Measurements from ENCODE around the gene CNTRL.
"Not testable (repeated sequence)": the region's sequence is repeated elsewhere in the genome, so short reads cannot be mapped to it uniquely, and the experiment has no call there.

The CNTRL gene

GRCh38 chr9:121074370-121075250, at the start of gene CNTRL:
Gene CNTRL (plus strand): TSS chr9:121074955. CDS start chr9:121088327, 13,372 bp downstream.
- DNase-seq (ENCODE audit: low read depth, low spot score): peak; percentile 70

GRCh38 chr9:121026260-121026691, 48.5 kb upstream of the CNTRL start:
- DNase-seq (ENCODE audit: low read depth, low spot score): no peak

DNA sequence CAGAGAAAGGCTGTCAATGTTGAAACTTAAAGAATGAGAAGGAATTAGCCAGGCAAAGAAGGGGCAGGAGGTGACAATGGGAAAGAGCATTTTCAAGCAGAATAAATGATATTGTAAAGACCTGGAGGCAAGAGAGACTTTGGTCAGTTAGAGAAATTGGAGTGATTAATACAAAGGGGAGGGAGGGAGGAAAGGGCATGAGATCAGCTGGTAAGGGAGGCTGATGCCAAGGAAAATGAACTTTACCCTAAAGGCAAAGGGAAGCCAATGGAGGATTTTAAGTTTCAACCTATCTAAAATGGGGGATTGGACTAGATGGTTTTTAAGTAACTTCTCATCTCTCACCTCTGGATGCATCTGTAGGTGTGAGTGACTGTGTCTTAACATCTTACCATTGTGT, 48.0 kb upstream of the CNTRL start:
- no peak for DNase-seq (ENCODE audit: low read depth, low spot score)

DNA sequence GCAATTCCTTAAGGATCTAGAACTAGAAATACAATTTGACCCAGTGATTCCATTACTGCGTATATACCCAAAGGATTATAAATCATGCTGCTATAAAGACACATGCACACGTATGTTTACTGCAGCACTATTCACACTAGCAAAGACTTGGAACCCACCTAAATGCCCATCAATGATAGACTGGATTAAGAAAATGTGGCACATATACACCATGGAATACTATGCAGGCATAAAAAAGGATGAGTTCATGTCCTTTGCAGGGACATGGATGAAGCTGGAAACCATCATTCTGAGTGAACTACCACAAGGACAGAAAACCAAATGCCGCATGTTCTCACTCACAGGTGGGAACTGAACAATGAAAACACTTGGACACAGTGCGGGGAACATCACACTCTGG, 46.5 kb upstream of the CNTRL start:
- DNase-seq (ENCODE audit: low read depth, low spot score): not testable (repeated sequence)

DNA sequence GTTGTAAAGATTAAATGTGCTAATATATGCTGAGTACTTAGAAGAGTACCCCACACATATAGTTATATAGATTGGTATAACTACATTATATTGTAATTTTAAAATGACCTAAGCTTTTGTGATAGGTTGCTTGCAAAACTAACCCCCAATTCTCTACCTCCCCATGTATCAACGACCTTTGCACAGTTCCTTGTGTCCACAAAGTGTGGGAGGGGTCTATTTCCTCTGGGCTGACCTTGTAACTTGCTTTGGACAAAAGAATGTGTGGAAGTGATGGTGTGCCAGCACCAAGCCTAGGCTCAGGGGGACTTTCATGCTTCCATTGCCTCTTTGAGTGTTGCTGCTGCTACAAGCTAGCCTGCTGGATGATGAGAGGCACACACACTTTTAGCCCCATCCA, 45.3 kb upstream of the CNTRL start:
- no peak for DNase-seq (ENCODE audit: low read depth, low spot score)

GRCh38 chr9:121034529-121034928, 40.2 kb upstream of the CNTRL start:
- DNase-seq (ENCODE audit: low read depth, low spot score): no peak

GRCh38 chr9:121035717-121036116, 39.0 kb upstream of the CNTRL start:
- DNase-seq (ENCODE audit: low read depth, low spot score): not testable (repeated sequence)

GRCh38 chr9:121038362-121038761, 36.4 kb upstream of the CNTRL start:
- no peak for DNase-seq (ENCODE audit: low read depth, low spot score)

GRCh38 chr9:121038804-121039203, 36.0 kb upstream of the CNTRL start:
- no peak for DNase-seq (ENCODE audit: low read depth, low spot score)

GRCh38 chr9:121048175-121048574, 26.6 kb upstream of the CNTRL start:
- no peak for DNase-seq (ENCODE audit: low read depth, low spot score)

GRCh38 chr9:121048618-121049017, 26.1 kb upstream of the CNTRL start:
- DNase-seq (ENCODE audit: low read depth, low spot score): no peak

GRCh38 chr9:121050128-121050988, 24.4 kb upstream of the CNTRL start, which contains the start of gene C5:
Gene C5 (minus strand): TSS chr9:121050275. CDS start chr9:121050246, 29 bp downstream.
- DNase-seq (ENCODE audit: low read depth, low spot score): no peak

DNA sequence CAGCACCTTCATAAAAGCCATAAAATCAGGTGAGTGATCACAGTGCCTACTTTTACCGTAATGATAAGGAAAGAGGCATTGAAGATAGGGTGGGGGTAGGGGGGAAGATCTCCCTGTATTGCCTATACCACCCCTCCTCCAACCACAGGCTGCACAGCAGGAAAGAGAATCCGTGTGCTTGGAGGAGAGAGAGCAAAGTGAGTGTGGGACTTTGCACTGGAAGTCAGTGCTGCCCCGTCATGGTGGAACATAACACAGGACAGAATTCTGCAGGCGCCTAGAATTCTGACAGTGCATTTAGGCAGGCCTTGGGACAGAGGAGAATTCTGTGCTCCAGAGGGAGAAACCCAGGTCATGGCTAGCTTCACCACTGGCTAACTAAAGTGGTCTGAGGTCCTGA, 21.2 kb upstream of the CNTRL start:
- no peak for DNase-seq (ENCODE audit: low read depth, low spot score)

DNA sequence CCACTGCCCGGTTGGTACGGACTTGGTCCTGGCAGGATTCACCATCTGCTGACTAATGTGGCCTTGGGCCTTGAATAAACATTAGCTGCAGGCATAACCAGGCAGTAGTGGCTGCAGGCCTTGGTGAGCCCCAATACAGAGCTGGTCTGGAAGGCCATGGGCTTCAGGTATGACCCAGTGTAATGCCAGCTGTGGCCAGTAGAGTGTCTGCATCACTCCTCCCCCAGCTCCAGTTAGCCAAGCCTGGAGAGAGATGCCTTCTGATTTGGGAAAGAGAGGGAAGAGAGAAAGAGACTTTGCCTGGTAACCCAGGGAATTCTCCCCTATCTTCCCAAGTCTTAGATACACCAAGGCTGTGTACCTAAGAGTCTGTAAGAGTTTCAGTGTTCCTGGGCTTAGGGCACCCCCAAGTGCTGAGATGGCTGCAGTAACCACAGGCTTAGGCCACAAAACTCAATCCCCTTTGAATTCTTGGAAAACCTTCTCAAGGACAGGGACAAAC, 19.1 kb upstream of the CNTRL start:
- DNase-seq (ENCODE audit: low read depth, low spot score): no peak

DNA sequence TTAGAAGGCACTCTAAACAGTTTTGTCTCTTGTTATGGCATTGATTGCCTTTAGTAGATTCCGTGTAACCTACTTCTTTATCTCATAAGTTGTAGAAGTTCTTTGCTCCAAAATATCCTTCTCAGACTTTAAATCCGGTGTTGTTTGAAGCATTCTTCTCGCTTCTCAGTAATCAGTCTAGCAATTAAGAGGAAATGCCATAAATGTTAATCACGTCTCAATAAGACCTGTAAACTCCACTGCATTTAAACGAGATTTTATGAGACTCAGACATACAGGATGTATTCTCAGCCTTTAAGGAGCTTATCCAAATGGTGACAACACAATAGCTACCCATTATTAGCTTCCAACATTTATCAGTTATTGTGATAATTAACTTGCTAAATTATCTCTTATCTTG, 16.9 kb upstream of the CNTRL start:
- DNase-seq (ENCODE audit: low read depth, low spot score): no peak

DNA sequence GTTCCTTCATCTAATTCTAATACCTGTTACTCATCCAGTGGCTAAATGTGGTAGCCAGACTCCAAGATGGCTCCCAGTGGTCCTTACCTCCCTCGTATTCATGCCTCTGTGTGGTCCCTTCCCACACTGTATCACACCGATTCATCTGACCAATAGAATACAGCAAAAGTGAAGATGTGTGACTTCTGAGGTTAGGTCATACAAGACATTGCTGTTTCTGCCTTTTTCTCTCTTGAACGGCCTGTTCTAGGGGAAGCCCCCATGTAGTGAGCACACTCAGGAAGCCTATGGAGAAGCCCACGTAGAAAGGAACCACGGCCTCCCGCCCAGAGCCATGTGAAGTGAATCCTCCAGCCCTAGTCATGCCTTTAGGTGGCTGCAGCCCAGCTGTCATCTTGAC, 15.2 kb upstream of the CNTRL start:
- no peak for DNase-seq (ENCODE audit: low read depth, low spot score)

DNA sequence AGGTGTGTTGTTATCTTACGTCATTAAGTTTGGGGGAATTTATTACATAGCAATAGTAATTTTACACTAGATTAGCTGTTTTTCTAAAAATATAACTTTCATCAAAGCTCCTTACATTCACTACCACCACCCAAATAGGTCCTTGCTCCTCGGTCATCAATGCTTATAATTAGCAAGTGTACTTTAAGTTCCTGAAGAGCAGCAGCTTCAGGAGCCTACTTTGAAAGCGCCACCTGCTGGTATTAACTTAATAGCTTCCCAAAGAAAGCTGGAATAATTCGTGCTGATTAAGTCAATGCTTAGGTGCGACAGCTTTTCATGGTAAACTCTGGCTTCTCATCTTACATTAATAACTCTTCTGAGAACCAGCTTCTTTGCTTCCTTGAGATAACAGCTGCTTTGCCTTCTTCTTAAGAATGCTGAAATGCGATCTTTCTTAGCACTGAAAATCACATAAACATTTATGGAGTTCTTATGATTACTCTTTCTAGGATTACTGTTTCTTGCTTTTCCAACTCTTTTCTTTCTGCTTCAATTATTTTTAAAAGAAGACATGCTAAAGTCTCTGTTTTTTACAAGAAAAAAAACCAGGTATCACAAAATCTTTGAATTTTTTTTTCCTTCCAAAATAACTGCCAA, 14.6 kb upstream of the CNTRL start:
- DNase-seq (ENCODE audit: low read depth, low spot score): peak; percentile 20

- no peak for DNase-seq (ENCODE audit: low read depth, low spot score)
Observed at GRCh38 chr9:121066850-121067249, 7.9 kb upstream of the CNTRL start.

- DNase-seq (ENCODE audit: low read depth, low spot score): no peak
Observed at GRCh38 chr9:121067640-121068039, 7.1 kb upstream of the CNTRL start.

GRCh38 chr9:121069396-121069795, 5.4 kb upstream of the CNTRL start:
- no peak for DNase-seq (ENCODE audit: low read depth, low spot score)

GRCh38 chr9:121071370-121071755, 3.4 kb upstream of the CNTRL start:
- DNase-seq (ENCODE audit: low read depth, low spot score): no peak
